Umbilical cord (tissue), 2 donors: ENCODE measurements around the gene CTNNA2. TPM values are rescaled to one million over a fixed set of nuclear protein-coding genes. Genes with fewer than 3 reads are reported as not detected.
"Not testable (repeated sequence)": the region's sequence is repeated elsewhere in the genome, so short reads cannot be mapped to it uniquely, and the experiment has no call there.

Experiments used
- DNase-seq: peaks from one replicate; pipeline ENCODE4 v3.0.0-alpha.2; 2015; ENCODE audit warnings: low spot score
- total RNA-seq: library from RNA; depleted of rRNA; stranded (reverse); fragments of >200 nt; gene quantifications from one replicate; pipeline ENCODE4 v1.2.3, GENCODE V29; 2014; ENCODE audit warnings: low replicate concordance; ENCODE audit not compliant: insufficient read depth

CTNNA2 gene
- total RNA-seq, 1 donor from 2014 or later: 0.96 TPM

DNA sequence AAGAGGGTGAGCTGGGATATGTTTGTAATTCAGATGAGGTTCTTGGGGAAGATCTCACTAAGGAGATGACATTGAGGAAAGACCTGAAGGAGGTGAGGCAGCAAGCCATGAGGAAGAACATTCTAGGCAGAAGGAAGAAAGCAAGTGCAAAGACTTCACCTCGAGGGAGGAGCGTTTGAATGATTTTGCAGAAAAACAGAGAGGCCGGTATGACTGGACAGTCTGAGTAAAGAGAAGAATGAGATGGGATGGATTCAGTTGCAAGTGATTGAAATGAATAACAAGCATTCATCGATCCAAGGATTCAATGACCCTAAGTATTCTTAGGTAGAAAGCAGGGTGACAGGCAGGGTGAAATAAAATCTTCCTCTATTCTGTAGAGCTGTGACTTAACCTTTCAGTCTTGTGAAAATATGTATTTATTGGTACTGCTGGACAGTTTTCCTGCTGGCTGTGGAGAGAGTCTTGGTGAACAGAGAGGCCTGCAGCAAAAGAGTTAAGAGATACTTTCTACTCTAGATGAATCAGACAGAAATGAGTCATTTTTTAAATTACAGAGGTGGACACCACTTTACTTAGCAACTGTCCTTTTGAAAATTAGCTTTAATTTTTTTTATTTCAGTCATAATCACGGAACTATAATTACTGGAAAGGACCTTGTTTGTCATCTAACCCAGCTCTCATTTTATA lies 513.3 kb downstream of the CTNNA2 start:
- DNase-seq: no peak

DNA sequence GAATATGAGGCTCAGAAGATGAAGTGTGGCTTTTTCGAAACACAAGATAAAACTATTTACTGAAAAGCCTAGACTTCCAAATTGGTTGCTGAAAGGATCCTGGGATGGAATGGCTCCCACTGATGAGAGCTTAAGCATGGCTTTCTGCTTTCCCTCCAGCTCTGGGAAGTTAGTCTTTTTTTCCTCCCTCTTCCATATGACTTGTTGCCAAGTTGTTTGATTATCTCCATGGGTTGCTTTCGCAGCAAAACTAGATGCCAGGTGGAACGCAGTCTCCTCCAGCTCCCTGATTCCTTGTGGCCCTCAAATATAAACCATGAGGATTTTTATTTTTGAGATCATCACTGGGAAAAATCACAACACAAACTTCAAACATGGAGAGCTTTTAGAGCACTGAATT lies 515.2 kb downstream of the CTNNA2 start:
- no peak for DNase-seq

DNA sequence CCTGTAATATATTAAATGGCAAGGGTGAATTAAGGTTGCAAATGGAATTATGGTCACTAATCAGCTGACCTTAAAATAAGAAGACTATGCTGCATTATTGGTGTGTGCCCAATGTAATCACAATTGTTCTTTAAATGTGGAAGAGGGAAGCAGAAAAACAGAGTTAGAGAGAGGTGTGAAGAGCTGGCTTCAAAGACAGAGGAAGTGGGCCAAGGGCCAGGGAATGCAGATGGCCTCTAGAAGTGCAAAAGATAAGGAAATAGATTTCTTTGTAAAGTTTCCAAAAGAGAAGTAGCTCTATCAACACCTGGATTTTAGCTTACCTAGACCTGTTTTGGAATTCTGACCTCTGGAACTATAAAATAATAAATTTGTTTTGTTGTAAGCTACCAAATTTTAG lies 515.7 kb downstream of the CTNNA2 start:
- DNase-seq: no peak

DNA sequence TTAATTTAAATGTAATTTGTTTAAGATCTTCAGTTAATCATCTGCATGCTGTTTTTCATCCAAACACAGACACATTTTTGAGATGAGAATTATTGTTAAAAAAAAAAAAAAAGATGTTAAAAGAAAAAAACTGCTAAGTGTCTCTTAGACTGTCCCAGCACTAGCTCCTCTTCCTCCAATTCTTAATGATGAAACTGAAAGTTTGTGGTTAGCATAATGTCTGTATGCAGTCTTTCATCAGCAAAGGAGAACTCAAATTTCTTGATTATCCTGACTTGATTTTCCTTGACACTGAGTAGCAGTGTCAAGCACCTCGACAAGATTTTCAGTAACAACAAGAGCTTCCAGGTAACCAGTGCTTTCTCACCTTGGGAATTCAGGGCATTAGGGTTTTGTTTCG lies 517.3 kb downstream of the CTNNA2 start:
- DNase-seq: no peak

DNA sequence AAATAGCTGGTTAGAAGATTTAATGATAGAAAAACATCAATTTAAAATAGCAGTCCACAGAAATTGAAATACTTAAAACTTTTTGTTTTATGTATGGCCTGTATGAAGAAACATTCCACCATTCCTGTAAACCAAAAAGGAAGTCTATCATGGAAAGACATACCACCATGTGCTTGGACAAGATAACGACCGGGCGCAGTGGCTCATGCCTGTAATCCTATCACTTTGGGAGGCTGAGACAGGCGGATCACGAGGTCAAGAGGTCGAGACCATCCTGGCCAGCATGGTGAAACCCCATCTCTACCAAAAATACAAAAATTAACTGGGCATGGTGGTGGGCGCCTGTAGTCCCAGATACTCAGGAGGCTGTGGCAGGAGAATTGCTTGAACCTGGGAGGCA lies 519.8 kb downstream of the CTNNA2 start:
- DNase-seq: not testable (repeated sequence)

DNA sequence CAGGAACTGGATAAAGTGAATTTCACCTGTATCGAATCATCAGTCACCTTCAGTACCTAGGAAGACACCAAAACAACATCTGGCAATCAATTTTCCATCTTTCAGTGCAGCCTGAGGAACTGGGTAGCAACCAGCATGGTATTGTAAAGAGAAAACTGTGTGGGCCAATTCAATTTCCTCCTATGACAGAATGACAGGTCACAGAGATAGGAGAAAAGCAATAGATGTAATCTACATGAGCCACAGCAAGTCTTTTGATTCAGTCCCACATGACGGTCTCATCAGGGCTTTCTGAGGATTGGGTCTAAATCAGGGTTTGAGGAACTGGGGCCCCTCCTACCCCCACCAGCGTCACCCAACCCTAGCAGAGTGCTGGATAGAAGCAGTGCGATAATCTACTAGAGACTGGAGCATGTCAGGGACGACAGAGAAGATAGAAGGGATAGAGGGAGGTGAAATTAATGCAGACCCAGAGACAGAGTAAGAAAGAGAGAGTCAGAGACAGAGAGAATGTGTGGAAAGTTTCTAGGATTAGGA lies 523.0 kb downstream of the CTNNA2 start:
- no peak for DNase-seq

DNA sequence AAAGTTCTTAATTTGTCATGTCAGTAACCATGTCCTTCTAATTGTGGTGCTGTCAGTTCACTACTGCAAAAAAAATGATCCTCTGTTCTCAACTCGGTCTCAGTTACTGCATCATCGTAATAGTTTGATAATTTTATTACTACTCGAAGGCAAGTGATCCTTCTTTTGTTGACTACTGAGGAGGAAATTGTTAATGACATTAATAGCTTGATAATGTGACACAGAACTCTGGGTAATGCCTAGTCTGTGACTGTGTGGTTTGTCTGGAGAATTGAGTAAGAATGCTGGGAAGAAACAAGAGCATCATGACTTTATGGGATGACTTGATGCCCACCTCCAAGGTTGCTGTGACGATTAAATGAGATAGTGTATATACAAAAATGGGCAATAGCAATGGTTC lies 524.5 kb downstream of the CTNNA2 start:
- no peak for DNase-seq

DNA sequence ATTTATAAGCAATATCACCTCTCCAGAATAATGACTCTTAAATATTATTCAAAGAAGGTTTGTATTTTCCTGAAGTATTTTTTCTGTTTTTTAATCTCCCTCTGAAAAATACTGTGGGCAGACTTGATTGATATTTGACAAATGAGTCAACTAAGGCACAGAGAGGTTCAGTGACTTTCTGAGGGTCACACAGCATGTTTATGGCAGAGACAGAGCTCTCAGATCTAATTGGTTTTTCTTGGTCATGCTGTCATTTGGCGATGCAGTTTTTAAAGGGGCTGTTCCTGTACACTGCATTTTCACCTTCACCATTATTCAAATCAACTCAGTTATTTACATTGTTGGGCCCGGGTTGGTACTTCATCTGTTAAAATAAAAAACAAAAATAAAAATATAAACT lies 527.4 kb downstream of the CTNNA2 start:
- DNase-seq: no peak

DNA sequence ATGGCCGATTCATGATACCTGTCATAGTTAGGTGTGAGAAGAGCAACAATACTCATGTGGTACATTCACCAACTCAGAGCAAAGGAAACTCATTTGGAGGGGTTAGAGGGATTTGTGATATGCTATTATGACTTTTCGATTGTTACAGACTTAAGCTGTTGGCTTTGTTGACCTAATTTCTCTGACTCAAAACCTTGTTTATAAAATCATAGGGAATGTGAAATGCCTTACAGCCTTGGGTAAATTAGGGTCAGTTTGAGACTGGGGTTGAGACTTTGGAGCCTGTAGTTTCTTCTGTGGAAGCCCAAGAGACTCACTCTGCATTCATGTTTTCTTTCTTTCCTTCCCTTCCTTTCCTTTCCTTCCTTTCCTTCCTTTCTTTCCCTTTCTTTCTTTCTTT lies 529.8 kb downstream of the CTNNA2 start:
- no peak for DNase-seq

DNA sequence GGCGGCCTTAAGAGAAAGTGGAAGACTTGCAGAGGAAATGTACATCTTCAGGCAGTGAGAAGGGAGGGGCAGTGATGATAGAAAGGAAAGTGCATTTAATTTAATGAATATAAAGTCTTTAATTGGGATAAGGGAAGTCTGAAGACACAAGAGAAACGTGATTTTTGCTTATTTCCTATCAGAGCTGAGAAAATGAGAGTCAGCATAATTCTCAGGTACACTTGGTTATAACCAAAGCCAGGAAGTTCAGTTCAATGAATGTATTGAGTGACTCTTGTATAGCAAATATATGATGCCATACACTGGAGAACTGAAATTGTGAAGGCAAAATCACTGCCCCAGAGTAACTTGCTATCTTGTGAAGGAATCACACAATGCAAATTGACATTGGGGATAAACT lies 535.4 kb downstream of the CTNNA2 start:
- DNase-seq: no peak

DNA sequence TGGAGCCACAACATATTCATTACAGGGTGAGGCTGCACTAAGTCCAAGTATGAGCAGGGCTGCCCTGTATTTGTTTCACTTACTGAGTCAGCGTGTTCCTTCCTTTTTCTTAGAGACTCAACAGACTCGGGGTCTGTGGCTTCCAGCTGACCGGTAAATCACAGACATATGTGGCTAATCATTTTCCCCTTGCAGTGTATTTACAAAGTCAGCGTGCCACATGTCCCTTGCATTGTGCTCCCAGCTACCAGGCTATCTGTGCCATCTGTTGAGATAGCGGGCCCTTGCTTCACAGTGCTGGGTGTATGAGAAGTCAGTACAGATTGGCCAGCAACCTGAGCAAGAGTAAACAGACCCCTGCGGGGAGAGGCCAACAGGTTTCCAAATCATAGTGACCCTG lies 537.4 kb downstream of the CTNNA2 start:
- no peak for DNase-seq

DNA sequence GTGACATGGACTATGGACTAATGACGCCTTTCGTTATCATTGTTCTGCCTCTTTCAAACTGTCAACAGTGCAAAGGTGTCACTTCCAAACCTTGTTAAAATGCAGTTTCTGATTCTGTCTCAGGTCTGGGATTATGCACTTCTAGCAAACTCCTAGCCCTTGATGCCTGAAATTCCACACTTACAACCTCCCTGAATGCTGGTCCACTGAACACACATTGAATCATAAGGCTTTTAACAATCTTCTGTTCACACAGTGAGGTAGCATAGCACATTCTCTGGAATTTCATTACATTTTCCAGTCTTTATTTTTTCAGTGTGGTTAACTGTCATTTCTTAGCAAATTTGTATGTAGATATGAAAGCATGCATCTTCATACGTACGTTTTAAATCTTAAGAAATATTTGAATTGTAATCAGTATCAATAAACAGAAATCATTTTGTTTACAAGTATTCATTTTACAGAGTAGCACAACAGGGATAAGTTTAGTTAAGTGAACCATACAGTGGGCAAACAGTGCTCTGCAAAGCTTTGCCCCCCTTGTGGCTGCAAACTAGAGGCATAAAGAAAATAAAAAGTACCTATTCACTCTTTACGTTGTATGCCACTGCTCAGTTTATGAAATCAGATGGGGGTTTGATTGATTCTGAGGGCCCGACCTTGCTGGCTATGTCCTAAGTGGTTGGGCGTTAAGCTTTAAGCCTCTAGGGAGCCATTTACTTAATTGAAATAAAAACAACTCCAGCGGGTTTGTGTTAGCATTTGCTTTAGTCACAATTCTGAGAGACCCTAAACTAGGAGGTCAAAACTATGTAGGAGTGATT lies 540.9 kb downstream of the CTNNA2 start:
- DNase-seq: no peak

DNA sequence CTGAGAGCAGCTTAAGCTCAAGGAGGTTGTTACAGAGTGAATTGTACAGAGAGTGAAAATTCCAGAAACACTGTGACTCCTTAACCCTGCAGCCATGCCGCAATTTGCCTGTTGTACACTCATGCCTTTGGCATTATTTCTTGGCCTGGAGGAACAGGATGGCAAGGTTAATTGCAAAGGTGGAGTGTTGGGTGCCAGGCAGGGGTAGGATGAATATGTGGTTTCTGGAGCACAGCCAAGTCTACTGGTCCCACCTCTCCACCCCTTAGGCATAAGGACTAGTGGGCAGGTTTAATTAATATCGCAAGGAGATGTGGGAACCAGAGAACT lies 541.5 kb downstream of the CTNNA2 start:
- DNase-seq: no peak

DNA sequence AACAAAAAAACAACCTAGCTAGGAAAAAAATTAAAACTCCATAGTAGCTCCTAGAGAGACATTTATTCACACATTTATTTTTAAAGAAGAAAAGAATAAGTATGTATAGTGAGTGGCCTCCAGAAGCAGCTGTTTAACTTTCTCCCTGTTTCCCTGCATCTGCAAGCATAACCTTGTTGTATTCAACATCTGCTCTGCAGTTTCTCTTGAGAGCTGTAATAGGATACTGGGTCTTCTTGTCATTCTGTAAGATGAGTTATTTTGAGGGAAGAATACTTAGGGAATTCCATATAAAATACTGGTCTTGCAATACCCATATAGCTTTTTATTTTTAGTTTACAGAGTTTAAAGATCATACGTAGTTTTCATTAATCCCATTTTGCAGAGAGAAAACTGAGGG lies 545.1 kb downstream of the CTNNA2 start:
- no peak for DNase-seq

DNA sequence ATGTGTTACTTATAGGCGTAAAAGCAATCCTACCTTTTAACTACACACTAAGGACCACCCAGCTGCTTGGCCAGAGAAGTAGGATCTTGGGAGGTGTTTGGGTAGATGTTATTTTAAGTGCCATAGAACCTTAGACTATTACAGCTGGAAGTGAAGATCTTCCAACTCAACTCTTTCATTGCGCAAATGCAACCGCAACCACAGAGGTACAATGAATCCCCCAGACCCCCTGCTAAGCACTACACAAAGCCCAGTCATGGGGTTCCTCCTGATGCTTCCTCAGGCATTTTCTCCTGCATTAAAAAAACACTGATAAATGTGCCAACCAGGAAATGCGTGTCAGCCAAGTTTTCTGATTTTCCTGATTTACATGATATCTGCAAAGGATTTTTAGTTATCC lies 545.7 kb downstream of the CTNNA2 start:
- DNase-seq: no peak

DNA sequence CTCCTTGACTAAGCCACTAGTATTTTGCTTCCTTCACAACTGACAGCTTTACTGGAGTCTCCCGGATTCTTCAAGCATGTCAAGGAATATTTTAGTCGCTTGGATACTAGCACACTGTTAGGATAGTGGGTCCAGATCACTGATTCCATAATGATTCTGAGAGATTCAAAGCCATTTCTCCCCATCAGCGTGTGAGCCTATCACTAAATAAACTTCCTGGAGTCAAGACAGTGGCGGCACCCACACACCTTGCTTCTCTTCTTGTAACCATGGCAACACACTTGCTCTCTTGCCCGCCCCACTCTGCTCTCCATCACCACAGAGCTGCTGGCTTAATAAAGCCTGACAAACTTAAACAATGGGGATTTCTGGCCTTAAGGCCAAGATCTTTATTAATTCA lies 546.6 kb downstream of the CTNNA2 start:
- DNase-seq: no peak

DNA sequence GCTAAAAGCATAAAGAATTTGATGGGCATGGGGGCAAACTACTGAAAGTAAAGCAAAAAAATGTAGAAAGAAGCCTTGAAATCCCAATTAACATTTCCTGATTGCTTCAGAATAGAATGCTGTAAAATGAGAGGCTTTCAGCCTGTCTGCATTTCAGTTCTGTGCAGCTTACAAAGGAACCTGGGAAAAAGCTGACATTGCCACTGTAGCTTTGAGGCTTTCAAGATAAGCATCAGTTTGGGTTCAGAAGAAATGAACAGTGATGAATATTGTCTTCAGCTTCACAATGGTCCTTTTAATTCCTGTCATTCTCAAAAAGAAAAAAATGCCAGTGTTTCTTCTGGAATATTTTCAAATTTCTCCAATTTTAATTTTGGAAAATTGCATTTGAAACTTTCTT lies 549.0 kb downstream of the CTNNA2 start:
- DNase-seq: no peak

DNA sequence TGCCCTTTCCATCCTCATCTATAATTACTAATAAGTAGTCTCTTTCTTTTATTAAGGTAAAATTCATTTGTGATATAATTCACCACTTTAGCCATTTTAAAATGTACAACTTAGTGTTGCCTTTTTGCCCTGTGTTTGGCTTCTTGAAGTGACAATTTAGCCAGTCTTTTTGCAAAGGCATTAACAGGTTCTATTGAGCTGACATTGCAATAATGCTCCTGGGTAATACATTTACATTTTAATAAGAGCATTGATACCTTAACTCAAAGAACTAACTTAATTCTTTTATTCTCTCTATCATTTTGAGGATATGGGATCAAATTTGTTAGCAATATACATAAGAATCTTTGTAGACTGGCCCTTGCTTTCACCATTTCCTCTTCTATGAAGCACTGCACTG lies 549.4 kb downstream of the CTNNA2 start:
- no peak for DNase-seq

DNA sequence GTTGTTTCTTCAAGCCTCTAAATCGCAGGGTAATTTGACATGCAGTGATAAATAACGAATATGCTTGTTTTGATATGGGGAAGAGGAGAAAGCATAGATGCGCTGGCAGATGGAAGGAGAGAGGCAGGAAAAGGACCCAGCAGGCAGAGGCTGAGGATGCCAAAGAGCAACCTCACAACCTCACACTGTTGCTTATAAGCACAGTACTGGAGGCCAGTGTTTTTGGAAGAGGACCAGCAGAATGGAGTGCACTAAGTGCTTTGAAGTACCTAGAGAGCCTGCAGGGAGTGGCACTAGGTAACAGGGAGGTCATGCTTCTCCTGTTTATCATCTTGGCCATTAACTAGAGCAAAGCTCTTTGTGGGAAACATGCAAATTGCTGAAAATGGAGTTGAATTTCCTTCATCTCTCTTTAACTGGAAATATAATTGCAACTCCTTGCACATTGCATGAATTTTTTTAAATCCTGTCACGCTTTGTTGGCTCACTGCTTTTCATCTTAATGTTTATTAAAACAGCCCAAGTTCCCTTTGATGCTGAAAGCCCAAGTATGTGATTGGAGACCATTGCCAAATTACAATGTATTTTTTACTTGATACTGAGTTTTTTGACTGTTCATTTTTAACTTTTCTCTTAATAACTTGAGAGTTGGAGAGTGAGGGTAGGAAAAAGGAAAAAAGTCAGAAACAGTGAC lies 555.3 kb downstream of the CTNNA2 start:
- DNase-seq: no peak

DNA sequence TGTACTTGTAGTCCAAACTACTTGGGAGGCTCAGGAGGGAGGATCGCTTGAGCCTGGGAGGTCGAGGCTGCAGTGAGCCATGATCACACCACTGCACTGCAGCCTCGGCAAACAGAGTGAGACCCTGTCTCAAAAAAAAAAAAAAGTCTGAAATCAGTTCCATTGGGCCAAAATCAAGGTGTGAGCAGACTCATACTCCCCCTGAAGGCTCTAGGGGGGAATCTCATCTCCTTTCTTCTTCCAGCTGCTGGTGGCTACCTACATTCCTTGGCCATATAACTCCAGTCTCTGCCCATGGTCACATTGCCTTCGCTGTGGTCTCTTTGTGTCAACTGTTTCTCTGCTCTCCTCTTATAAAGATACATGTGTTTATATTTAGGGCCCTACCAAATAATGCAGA lies 557.7 kb downstream of the CTNNA2 start:
- DNase-seq: no peak

DNA sequence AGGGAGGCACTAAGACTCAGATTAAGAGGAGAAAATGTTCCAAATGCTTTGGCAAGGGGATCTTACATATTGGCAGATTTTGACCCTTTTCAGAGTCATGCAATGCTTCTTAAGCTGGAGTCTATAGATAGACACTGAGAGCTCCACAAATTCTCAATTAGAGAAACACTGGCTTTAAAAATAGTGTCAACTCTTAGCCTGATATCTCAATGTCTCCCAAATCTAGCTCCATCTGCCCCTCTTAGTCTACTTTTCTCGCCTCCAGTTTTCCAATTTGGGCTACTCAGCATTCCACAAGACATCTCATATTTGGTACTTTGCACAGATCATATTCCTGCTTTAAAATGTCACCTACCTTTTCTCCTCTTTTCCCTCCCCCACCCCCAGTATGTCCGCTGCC lies 559.1 kb downstream of the CTNNA2 start:
- no peak for DNase-seq

DNA sequence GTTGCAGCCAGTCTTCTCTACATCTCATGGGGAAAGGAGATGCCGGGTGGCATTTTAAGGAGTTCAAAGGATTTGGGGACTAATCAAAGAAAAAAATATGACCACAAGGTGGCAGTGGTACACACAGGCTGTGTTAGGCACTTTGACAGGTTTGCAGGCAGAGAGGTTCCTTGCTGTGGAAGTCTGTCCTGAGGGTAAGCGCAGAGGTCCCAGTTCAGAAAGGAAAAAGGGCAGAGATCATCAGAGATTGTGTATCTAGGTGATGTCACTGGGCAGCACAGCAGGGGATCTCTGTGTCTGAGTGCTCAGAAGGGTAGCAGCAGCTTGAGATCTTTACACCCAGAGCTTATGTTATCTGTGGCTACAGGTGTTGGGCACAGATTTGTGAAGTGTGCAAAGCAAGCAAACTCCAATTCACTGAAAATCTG lies 560.3 kb downstream of the CTNNA2 start:
- peak; percentile 77 for DNase-seq
